HepG2 (cell line): Measurements from ENCODE around the gene DNPH1. TPM values are rescaled to one million over a fixed set of nuclear protein-coding genes. Genes with fewer than 3 reads are reported as not detected.

Experiments used
- EP300 ChIP-seq, 3 experiments: sonication (generic) in 1 of 3; formaldehyde crosslinking in 1 of 3; IDR thresholded peaks; 2 replicates each; pipeline versions ENCODE4 v1.5.1 to v1.6.1; 2011 to 2020; ENCODE audit warnings: low read depth in 2 of 3, low read length in 2 of 3, borderline replicate concordance in 1 of 3, improper control_type of control experiment in 1 of 3, mild to moderate bottlenecking in 1 of 3, missing genetic modification reagents in 1 of 3, moderate library complexity in 1 of 3
- GATAD1 ChIP-seq: IDR thresholded peaks from 2 replicates; pipeline ENCODE4 v1.6.1; 2016; ENCODE audit warnings: missing genetic modification reagents, missing compliant biosample characterization
- HOXA7 ChIP-seq: sonication (generic); formaldehyde crosslinking; IDR thresholded peaks from 2 replicates; pipeline ENCODE4 v1.8.1; 2022; ENCODE audit warnings: mild to moderate bottlenecking, missing genetic modification reagents, moderate library complexity
- KDM2A ChIP-seq: sonication (generic); formaldehyde crosslinking; IDR thresholded peaks from 2 replicates; pipeline ENCODE4 v1.4.0; 2020; ENCODE audit warnings: low read depth, missing genetic modification reagents, borderline replicate concordance
- KDM5A ChIP-seq: fragments of 200-600 bp; sonication (generic); IDR thresholded peaks from 2 replicates; pipeline ENCODE4 v1.7.0; 2018; ENCODE audit warnings: antibody characterized with exemption, mild to moderate bottlenecking, low read length, borderline replicate concordance
- MYC ChIP-seq: sonication (generic); formaldehyde crosslinking; IDR thresholded peaks from 2 replicates; pipeline ENCODE4 v1.9.0; 2021; ENCODE audit warnings: missing genetic modification reagents, borderline replicate concordance
- MZF1 ChIP-seq: sonication (generic); formaldehyde crosslinking; IDR thresholded peaks from 2 replicates; pipeline ENCODE4 v1.8.1; 2023; ENCODE audit warnings: mild to moderate bottlenecking, missing genetic modification reagents, borderline replicate concordance
- PRPF4 ChIP-seq: fragments of 200-400 bp; formaldehyde crosslinking; IDR thresholded peaks from 2 replicates; pipeline ENCODE4 v1.6.1; 2016; ENCODE audit warnings: low read length, low read depth; ENCODE audit not compliant: poor library complexity, severe bottlenecking
- SMYD3 ChIP-seq: sonication (generic); formaldehyde crosslinking; IDR thresholded peaks from 2 replicates; pipeline ENCODE4 v1.8.1; 2023; ENCODE audit warnings: mild to moderate bottlenecking, missing genetic modification reagents
- SNAPC2 ChIP-seq: sonication (generic); formaldehyde crosslinking; IDR thresholded peaks from 2 replicates; pipeline ENCODE4 v1.8.1; 2022; ENCODE audit warnings: mild to moderate bottlenecking, missing genetic modification reagents
- SOX5 ChIP-seq: IDR thresholded peaks from 2 replicates; pipeline ENCODE4 v1.6.1; 2016; ENCODE audit warnings: borderline replicate concordance
- ZBTB42 ChIP-seq: sonication (generic); formaldehyde crosslinking; IDR thresholded peaks from 2 replicates; pipeline ENCODE4 v1.5.0; 2020; ENCODE audit warnings: mild to moderate bottlenecking, missing genetic modification reagents
- ZNF124 ChIP-seq: sonication (generic); formaldehyde crosslinking; IDR thresholded peaks from 2 replicates; pipeline ENCODE4 v1.4.0; 2020; ENCODE audit warnings: missing genetic modification reagents
- ZNF3 ChIP-seq: IDR thresholded peaks from 2 replicates; pipeline ENCODE4 v1.7.0; 2017; ENCODE audit warnings: inconsistent platforms
- ZNF589 ChIP-seq: sonication (generic); formaldehyde crosslinking; conservative IDR thresholded peaks from 2 replicates; pipeline ENCODE4 v1.8.0; 2022; ENCODE audit warnings: mild to moderate bottlenecking, moderate library complexity, missing genetic modification reagents
- ZNF644 ChIP-seq: IDR thresholded peaks from 2 replicates; pipeline ENCODE4 v1.6.1; 2016; ENCODE audit warnings: low read depth
- ZNF746 ChIP-seq: sonication (generic); formaldehyde crosslinking; IDR thresholded peaks from 2 replicates; pipeline ENCODE4 v1.8.0; 2022; ENCODE audit warnings: mild to moderate bottlenecking, missing genetic modification reagents
- ZNF781 ChIP-seq: sonication (generic); formaldehyde crosslinking; IDR thresholded peaks from 2 replicates; pipeline ENCODE4 v1.5.1; 2020; ENCODE audit warnings: borderline replicate concordance, mild to moderate bottlenecking, missing genetic modification reagents; ENCODE audit errors: not compliant biosample characterization
- ZNF788 ChIP-seq: sonication (generic); formaldehyde crosslinking; IDR thresholded peaks from 2 replicates; pipeline ENCODE4 v1.5.0; 2020; ENCODE audit warnings: mild to moderate bottlenecking, missing genetic modification reagents, borderline replicate concordance
- polyA plus RNA-seq, 8 experiments: library from polyadenylated mRNA; depleted of rRNA in 3 of 8; stranded (reverse) in 7 of 8; unstranded in 1 of 8; fragments of >200 nt; fragmentation: Illumina TruSeq in 4 of 8; extraction: Trizol in 4 of 8; gene quantifications; 2 replicates each; pipeline versions ENCODE4 v1.2.1 to v1.2.3, GENCODE V29; 2011 to 2016; ENCODE audit warnings: low read depth in 4 of 8, missing spikeins in 1 of 8, mixed read lengths in 1 of 8; ENCODE audit not compliant: insufficient read depth in 1 of 8
- total RNA-seq, 5 experiments: library from RNA; depleted of rRNA; stranded (reverse); fragments of >200 nt; fragmentation: Illumina TruSeq; extraction: Trizol; gene quantifications; 2 replicates each; pipeline ENCODE4 v1.2.3, GENCODE V29; 2016; ENCODE audit warnings: low read depth in 1 of 5
- TF ChIP-seq, protein P1 (sequence below): sonication (generic); formaldehyde crosslinking; IDR thresholded peaks from 2 replicates; pipeline ENCODE4 v1.4.0; 2020; ENCODE audit warnings: missing genetic modification reagents, low read depth, mild to moderate bottlenecking, borderline replicate concordance
- TF ChIP-seq, protein P2 (sequence below): sonication (generic); formaldehyde crosslinking; IDR thresholded peaks from 2 replicates; pipeline ENCODE4 v1.4.0; 2020; ENCODE audit warnings: missing genetic modification reagents
- TF ChIP-seq, protein P3 (sequence below): sonication (generic); formaldehyde crosslinking; IDR thresholded peaks from 2 replicates; pipeline ENCODE4 v1.5.0; 2020; ENCODE audit warnings: missing genetic modification reagents, mild to moderate bottlenecking, borderline replicate concordance

DNPH1 gene
- total and polyA plus RNA-seq, 2 of the 13 experiments (the other 11 are each of a cell fraction or from before 2014, with no cell fraction given) = 56.5 to 75.1 TPM

DNA sequence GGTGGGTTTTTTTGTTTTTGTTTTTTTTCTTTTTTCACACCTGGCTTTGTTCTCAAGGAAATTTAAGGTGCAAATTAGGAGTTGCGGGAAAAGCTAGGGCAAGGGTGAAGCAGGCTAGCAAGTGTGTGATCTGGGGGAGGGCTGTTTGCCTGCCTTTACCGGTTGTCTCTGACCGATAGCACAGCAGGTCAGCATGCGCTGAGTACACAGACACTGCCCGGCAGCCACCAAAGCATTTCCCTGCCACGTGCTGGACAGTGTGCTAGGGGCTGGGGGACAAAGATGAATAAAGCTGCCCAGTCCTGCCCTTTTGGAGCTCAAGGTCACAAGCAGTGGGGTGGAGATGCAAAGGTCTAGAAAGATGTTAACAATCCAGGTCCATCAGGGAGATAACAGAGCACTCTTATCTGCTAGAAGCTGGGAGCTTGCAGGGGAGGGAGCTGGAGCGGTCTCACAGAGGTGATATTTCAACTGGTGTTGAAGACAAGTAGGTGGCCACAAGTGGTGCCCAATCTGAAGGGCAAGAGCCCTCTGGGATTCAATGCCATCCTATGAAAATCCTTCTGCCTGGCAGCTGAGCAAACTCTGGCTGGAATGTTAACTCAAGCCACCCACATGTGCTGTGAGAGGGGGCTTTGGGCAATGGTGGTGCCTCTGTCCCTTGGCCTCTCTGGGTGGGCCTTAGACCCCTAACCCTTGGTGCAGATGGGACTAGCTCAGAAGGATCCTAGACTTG is 38.5 kb upstream of the DNPH1 start (continued):
- TF ChIP-seq, protein P1, sequence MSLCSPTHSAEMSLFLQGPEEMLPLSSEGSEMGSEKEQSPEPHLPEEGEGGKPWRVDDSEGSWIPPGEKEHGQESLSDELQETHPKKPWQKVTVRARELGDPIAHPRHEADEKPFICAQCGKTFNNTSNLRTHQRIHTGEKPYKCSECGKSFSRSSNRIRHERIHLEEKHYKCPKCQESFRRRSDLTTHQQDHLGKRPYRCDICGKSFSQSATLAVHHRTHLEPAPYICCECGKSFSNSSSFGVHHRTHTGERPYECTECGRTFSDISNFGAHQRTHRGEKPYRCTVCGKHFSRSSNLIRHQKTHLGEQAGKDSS (CRISPR knock-in tag) = peak; percentile 99
- TF ChIP-seq HOXA7 (CRISPR knock-in tag) (0 out of 2 replicates have a peak, but pooled peaks have one; percentile 80), SNAPC2 (CRISPR knock-in tag) (peak; percentile 98; the same call in 1 of the 2 replicates), ZNF644 (CRISPR knock-in tag) (peak; percentile 93), MYC (peak; percentile 100), ZNF746 (CRISPR knock-in tag) (peak; percentile 100), ZNF589 (CRISPR knock-in tag) (peak; percentile 99), ZNF3 (CRISPR knock-in tag) (peak; percentile 83), ZNF788 (CRISPR knock-in tag) (peak; percentile 100), MZF1 (CRISPR knock-in tag) (peak; percentile 90; the same call in 1 of the 2 replicates), PRPF4 (no peak), EP300 (IDR thresholded peaks at IDR 0.05; ENCODE audit: low read depth in 2 of 2, low read length in 2 of 2) (peak; percentile 99 to 100), EP300 (CRISPR knock-in tag; IDR thresholded peaks at IDR 0.05; ENCODE audit: borderline replicate concordance) (peak; percentile 100), ZNF781 (peak; percentile 99), ZNF124 (CRISPR knock-in tag) (peak; percentile 97), ZBTB42 (peak; percentile 96), KDM5A (no peak; the same call in 1 of the 2 replicates), KDM2A (peak; percentile 97), SMYD3 (CRISPR knock-in tag) (peak; percentile 98; the same call in 1 of the 2 replicates), SOX5 (peak; percentile 100), GATAD1 (peak; percentile 86)
- TF ChIP-seq, protein P2, sequence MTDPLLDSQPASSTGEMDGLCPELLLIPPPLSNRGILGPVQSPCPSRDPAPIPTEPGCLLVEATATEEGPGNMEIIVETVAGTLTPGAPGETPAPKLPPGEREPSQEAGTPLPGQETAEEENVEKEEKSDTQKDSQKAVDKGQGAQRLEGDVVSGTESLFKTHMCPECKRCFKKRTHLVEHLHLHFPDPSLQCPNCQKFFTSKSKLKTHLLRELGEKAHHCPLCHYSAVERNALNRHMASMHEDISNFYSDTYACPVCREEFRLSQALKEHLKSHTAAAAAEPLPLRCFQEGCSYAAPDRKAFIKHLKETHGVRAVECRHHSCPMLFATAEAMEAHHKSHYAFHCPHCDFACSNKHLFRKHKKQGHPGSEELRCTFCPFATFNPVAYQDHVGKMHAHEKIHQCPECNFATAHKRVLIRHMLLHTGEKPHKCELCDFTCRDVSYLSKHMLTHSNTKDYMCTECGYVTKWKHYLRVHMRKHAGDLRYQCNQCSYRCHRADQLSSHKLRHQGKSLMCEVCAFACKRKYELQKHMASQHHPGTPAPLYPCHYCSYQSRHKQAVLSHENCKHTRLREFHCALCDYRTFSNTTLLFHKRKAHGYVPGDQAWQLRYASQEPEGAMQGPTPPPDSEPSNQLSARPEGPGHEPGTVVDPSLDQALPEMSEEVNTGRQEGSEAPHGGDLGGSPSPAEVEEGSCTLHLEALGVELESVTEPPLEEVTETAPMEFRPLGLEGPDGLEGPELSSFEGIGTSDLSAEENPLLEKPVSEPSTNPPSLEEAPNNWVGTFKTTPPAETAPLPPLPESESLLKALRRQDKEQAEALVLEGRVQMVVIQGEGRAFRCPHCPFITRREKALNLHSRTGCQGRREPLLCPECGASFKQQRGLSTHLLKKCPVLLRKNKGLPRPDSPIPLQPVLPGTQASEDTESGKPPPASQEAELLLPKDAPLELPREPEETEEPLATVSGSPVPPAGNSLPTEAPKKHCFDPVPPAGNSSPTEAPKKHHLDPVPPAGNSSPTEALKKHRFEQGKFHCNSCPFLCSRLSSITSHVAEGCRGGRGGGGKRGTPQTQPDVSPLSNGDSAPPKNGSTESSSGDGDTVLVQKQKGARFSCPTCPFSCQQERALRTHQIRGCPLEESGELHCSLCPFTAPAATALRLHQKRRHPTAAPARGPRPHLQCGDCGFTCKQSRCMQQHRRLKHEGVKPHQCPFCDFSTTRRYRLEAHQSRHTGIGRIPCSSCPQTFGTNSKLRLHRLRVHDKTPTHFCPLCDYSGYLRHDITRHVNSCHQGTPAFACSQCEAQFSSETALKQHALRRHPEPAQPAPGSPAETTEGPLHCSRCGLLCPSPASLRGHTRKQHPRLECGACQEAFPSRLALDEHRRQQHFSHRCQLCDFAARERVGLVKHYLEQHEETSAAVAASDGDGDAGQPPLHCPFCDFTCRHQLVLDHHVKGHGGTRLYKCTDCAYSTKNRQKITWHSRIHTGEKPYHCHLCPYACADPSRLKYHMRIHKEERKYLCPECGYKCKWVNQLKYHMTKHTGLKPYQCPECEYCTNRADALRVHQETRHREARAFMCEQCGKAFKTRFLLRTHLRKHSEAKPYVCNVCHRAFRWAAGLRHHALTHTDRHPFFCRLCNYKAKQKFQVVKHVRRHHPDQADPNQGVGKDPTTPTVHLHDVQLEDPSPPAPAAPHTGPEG (CRISPR knock-in tag) = no peak; the same call in 1 of the 2 replicates
- TF ChIP-seq, protein P3, sequence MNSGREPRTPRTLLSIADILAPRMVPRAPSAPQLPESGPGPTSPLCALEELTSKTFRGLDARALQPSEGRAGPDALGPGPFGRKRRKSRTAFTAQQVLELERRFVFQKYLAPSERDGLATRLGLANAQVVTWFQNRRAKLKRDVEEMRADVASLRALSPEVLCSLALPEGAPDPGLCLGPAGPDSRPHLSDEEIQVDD (CRISPR knock-in tag) = no peak; the same call in 1 of the 2 replicates
